Activated CD4-positive, alpha-beta T cell treated with anti-CD3 and anti-CD28 coated beads, Interleukin-2, amount 50 U/mL, for 1 hour (primary cell): ENCODE results near the gene CNOT4.
A peak's percentile ranks its signal among the peaks of the same experiment; 100 is the strongest.
"Not testable (repeated sequence)": the region's sequence is repeated elsewhere in the genome, so short reads cannot be mapped to it uniquely, and the experiment has no call there.

Experiments
- DNase-seq: peaks from one replicate; pipeline ENCODE4 v3.0.0-alpha.2; 2020

The CNOT4 gene

DNA sequence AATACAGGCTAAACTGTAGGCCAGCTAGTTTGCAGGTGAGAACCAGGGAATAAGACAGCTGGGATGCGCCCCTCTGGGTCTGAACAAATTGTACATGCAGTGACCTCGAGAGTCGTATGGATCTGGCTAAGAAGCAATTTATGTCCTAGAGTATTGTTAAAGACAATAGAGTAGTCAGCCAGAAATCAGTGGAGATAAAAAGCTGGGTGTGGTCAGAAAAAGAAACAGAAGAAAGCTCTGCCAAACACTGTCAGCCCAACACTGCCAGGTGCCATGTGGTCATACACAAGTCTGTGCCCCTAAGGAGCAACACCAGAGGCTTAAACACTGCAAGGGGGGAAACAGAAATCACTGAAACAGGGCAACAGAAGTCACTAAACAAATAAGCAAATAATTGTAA, 62.2 kb downstream of the CNOT4 start:
- DNase-seq, result no peak

GRCh38 chr7:135445690-135446089, 64.2 kb downstream of the CNOT4 start:
- DNase-seq, result no peak

DNA sequence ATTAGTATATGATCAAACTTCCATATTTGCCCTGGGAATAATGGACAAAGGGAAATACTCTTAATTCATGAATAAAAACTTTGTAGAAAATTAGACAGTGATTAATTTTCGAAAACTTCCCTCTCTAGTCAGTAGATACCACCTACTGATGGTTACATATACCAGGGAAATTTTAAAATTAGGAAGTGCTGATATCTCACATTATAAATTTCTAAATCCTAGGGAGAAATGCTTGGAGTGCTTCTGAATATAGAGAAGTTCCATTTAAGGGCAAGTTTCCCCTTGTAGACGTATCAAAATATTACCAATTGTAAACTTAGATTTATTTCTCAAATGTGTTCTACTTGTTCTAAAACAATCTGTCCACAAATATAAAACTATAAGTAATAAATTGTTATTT, 64.6 kb downstream of the CNOT4 start:
- not testable (repeated sequence) for DNase-seq

- no peak for DNase-seq
Observed at GRCh38 chr7:135441791-135442190, 68.1 kb downstream of the CNOT4 start.

GRCh38 chr7:135434047-135434446, 75.9 kb downstream of the CNOT4 start:
- no peak for DNase-seq

DNA sequence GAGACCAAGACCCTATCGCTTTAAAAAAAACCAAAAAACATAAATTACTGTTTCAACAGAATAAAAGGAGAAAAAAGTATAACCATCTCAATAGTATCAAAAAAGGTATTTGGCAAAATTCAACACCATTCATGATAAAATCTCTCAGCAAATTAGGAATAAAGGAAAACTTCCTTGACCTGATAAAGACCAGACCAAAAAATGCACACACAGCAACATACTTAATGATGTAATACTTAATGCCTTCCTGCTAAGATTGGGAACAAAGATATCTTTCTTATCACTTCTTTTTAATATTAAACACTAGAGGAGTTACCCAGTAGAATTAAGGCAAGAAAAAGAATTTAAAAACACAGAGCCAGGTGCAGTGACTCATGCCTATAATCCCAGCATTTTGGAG, 79.3 kb downstream of the CNOT4 start:
- DNase-seq, result no peak

DNA sequence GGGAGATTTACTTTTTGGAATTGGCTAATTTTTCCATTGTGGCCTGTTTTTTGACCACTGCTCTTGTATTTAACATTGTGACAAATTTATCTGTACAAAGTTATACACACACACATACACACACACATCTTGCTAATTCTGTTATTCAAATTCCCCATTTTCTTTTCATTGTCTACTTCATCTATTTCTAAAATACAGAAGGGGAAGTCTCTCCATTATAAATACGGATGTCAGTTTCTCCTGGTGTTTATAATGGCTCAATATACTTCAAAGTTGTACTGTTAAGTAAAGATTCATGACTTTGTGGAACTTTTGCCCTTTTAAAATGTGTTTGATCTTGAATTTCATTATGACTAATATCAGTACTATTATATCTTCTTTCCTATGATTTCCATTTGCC, 81.0 kb downstream of the CNOT4 start:
- DNase-seq, result no peak

GRCh38 chr7:135428011-135428410, 81.9 kb downstream of the CNOT4 start:
- no peak for DNase-seq

- no peak for DNase-seq
Observed at GRCh38 chr7:135427166-135427565, 82.7 kb downstream of the CNOT4 start.

DNA sequence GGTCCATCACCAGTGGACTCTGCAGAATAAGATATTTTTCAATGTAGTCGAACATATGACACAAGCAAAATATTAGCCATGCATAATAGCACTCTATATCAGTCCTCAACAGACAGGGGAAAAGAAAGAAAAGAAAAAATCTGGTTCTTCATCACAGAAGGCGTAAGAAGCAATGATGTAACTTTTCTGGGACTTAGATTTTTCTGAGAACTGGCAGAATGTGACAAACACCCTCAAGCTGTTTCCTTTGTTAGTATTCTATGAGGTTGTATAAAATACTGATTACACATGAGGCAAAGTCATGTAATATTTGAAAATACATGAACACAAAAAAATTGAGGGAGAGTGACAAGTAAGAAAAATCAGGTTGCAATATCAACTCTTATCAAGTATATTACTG, 84.9 kb downstream of the CNOT4 start:
- no peak for DNase-seq

DNA sequence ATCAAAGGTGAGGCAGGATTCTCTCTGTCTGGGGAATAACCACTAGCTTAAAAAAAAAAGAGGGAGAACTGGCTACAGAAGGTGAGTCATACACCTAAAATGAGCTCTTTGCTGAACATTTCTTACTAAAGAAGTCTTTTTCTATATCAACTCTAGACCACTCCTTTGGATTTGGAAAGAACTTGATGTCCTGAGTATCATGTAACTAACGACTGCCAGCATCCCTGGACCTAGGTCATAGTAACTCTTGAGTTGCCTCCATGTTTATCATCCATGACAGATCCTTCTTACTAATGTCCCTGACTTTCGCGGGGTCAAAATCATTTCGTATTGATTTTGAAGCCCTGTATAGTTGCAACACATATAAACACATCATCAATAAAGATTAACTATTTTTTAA, 89.1 kb downstream of the CNOT4 start:
- DNase-seq, result no peak

DNA sequence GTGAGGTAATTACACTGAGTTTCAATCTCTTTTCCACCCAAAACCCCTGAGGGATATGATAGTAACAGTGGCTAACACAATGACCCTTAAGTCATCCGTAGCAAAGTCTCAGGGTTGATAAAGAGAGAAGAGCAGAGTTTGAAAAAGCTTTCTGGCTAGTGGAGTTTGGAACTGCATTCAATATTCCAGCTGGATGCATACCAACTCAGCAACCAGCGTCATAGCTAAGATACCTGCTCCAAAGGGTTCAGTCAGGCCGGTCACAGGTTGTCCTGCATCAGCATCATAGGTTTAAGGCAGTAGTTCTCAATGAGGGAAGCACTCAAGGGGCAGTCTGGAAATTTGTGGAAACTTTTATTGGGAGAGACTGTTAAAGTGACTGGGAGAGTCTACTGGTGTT, 93.5 kb downstream of the CNOT4 start:
- DNase-seq, result no peak

DNA sequence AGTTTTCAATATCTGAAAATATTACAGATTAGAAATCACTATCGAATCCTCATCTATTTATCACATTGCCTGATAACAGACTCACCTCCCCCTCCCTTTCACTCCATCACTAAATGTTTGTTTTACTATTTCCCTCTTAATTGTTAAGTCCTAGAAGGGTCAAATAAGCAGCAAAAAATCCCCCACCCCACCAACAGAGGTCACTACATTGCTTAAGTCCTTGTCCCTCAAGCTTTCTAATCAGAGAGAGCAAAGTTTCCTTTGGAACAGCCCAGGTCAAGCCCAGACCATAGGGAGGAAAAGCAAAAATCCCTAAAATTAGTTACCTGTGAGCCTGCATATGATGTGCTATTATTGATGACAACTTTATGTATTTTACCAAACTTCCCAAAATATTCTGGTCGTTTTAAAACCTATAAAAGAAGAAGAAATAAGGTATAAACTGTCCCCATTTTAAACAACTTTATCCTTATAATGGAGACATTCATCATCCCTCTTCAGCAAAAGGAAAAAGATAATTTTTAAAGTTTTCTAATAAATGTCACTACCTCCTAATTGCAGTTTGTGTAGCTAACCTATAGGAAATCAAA, 95.0 kb downstream of the CNOT4 start:
- peak; percentile 9 for DNase-seq

DNA sequence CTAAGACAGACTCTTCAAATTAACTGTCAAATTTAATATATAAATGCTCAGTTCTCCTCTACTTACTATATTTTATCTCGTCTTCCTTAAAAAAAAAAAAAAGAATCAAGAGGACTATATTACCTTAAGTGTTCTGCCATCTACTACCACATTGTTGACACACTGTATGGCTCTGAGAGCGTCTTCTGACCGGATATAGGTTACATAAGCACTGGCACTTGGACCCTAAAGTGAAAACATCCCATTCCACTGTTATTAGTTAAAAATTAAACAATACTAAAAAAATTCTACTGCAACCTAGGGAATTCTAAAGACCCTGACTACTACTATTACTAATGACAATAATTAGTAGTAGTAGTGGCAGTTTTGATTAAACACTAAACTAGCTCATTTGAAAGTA, 95.7 kb downstream of the CNOT4 start:
- no peak for DNase-seq

- no peak for DNase-seq
Observed at GRCh38 chr7:135411098-135411497, 98.8 kb downstream of the CNOT4 start.

DNA sequence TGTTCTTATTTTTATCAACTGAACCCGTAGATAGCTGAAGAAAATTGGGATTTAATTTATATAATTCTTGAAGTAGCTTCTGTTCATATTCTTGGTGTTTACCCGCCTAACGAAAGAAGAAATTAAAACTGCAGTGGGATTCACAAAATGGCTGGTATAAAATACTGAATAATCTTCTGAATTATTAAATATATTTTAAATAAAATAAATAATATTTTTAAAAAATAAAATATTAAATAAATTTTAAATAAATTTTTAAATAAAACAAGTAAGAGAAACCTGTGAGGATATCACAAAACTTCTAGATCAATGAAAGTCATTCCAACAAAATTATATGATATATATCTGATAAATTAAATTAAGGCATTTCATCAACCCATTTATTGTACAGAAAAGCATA, 99.4 kb downstream of the CNOT4 start:
- no peak for DNase-seq

GRCh38 chr7:135409845-135410542, 99.9 kb downstream of the CNOT4 start:
- no peak for DNase-seq

DNA sequence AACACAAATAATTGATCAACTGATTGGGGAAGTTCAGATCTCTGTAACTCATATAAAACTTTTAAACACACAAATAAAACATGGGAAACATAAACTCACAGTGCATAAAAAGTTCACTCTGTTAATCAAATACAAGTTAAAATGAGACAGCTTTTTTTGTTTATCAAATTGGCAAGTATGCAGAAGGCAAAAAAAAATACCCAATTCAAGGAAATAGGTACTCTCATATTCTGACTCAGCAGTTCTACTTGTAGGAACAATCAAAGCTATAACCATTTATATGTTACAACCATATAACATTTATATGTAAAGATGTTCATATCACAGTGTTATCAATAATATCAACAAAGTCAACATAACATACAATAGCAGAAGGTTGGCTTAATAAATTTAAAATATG, 102.0 kb downstream of the CNOT4 start:
- no peak for DNase-seq

DNA sequence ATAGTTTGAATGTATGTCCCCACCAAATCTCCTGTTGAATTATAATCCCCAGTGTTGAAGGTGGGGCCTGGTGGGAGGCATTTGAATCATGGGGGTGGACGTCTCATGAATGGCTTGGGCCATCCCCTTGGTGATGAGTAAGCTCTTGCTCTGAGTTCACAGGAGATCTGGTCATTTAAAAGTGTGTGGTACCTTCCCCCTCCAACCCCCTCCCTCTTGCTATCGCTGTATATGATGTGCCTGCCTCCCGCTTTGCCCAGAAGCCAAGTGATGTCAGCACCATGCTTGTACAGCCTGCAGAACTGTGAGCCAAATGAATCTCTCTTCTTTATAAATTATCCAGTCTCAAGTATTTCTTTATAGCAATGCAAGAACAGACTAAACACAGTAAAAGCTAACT, 103.0 kb downstream of the CNOT4 start:
- DNase-seq, result no peak

- DNase-seq, result no peak
Observed at GRCh38 chr7:135405969-135406368, 103.9 kb downstream of the CNOT4 start.

DNA sequence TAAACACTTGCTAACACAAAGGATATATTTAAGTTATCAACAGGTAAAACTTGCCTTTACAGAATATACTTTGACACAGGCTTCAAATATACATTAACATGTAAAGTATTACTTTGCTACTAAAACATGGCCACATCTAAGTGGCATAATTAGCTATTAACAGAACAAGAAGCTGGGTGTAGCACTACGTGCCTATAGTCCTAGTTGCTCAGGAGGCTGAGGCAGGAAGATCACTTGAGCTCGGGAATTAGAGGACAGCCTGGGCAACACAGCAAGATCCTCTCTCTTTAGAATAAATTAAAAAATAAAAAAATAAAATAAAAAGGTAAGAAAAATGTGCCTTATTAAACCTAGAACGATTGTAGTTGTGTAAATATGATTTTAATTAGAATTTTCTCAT, 106.6 kb downstream of the CNOT4 start:
- DNase-seq, result no peak

DNA sequence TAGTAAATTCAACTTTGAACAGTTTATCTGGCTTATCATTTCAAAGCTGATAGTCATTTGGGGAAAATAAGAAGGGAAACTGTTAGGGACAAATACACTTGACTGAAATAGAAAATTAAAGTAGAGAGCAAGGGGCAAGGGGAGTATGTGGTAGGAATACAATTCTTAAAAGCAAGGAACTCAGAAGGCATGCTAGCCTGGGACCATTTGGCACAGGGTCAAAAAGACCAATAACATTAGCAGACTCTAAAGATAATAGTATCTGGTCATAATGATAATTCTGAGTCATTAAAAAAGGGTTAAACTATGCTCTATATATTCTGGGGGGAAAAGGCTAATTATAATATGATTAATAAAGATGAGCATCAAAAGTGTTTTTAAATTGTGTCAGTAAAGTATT, 112.2 kb downstream of the CNOT4 start:
- no peak for DNase-seq

DNA sequence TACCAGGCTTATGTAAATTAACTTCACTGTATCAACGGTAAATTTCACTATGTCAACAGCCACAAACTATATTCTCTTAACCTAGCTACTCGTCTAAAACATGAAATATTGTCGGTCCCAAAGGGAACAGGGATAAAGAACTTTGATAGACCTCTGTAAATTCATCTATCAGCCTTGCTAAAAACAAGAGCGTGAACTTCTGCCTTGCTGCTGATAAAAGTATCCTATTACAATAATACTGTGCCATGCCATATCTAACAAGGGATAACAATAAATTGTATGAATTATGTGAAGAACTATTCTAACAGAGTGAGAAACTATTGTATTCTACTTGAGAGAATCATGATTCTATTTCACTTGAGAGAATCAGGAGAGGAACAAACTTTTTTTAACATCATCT, 117.2 kb downstream of the CNOT4 start:
- no peak for DNase-seq

DNA sequence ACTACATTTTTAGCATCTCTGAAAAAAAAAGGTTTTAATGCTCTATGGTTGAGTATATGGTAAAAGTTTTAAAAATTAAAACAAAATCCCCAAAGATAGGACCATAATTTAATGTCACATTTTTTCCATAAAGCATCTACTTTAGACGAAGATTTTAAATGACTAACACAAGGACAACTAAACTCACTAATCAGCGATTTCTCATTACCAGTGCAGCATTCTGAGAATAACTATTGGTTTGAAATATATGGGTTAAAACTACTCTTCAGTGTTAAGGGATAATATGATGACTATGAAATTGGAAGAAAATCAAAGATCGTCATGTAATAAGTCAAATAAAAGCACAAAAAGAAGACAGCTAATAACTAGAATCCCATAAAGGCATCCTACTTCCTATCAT, 118.4 kb downstream of the CNOT4 start:
- no peak for DNase-seq

DNA sequence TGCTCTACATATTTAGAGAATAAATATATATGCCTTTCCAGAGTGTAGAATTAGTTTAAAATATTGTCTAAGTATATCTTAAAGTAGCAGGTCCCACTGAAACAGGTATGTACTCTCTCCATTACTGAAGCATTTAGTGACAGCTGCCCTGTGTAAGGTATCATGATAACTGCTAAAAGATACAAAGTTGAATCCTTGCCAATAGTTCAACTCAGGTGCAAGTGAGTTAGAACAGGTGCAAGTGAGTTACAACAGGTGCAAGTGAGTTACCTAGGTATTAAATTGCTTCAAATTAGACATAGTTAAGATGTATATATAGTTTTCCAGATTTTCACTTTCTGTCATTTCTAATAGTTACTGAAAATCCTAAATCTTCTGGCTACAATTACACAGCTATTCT, 119.1 kb downstream of the CNOT4 start:
- DNase-seq, result no peak
